ENCODE results near the gene GLT8D1.

The GLT8D1 gene, protein sequence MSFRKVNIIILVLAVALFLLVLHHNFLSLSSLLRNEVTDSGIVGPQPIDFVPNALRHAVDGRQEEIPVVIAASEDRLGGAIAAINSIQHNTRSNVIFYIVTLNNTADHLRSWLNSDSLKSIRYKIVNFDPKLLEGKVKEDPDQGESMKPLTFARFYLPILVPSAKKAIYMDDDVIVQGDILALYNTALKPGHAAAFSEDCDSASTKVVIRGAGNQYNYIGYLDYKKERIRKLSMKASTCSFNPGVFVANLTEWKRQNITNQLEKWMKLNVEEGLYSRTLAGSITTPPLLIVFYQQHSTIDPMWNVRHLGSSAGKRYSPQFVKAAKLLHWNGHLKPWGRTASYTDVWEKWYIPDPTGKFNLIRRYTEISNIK

DNA sequence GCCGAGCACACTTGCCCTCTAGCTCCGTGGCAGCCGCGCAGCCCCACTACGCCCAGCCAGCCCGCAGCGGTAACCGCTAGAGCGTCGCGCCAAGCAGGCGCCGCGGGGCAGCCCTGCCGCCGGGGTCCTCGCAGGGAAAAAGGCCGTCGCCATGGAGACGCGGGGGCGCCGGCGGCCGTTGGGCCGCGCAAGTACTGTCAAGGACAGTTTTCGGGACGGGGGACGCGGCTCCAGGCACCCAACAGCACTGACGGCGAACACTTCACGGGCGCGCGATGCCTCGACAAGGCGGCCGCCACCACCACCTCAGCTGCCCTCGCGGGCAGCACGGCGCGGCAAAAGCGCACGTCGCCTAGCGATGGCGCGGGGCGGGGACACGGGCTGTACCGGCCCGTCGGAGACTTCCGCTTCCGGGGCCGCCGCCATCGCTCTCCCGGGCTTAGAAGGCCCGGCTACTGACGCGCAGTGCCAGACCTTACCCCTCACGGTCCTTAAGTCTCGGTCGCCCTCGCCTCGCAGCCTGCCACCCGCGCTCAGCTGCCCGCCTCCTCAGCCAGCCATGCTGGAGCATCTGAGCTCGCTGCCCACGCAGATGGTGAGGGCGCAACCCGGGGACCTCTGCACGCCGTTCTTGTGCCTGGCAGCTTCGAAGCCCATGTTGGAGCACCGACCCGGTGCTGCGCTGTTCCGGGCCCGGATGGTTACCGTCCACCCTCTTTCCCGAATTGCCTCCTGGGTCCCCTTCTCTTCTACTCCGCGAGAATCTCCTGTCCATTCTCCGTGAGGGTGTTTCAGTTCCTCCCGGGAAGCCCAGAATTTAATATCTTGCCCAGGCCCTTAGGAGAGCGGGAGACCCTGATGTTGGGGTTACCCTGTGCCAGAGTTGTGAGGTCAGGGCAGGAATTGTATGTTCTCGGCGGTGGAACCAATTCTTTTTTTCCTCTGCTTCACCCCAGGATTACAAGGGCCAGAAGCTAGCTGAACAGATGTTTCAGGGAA, at the start of gene GLT8D1, which contains the start of gene SPCS1:
Gene GLT8D1 (minus strand): TSS at position 104 of the 999 bp plus-strand sequence. CDS start 5,331 bp downstream, outside the sequence.
Gene SPCS1 (plus strand): TSS at position 419 of the 999 bp plus-strand sequence. CDS start 141 bp downstream, at position 560.
- TF ChIP-seq GATA2 (IDR thresholded peaks at IDR 0.05; ENCODE audit: low read depth, low read length), result no peak
- no peak for TF ChIP-seq GATA3 (IDR thresholded peaks at IDR 0.05; ENCODE audit: low read depth, low read length)

- TF ChIP-seq GATA3 (IDR thresholded peaks at IDR 0.05; ENCODE audit: low read depth, low read length) (no peak), GATA2 (IDR thresholded peaks at IDR 0.05; ENCODE audit: low read depth, low read length) (no peak)
These were observed 48.8 kb upstream of the GLT8D1 start for GRCh38 chr3:52754373-52754772.

GRCh38 chr3:52752045-52752660, 46.6 kb upstream of the GLT8D1 start:
- no peak for TF ChIP-seq GATA2 (IDR thresholded peaks at IDR 0.05; ENCODE audit: low read depth, low read length)
- TF ChIP-seq GATA3 (IDR thresholded peaks at IDR 0.05; ENCODE audit: low read depth, low read length), result no peak

DNA sequence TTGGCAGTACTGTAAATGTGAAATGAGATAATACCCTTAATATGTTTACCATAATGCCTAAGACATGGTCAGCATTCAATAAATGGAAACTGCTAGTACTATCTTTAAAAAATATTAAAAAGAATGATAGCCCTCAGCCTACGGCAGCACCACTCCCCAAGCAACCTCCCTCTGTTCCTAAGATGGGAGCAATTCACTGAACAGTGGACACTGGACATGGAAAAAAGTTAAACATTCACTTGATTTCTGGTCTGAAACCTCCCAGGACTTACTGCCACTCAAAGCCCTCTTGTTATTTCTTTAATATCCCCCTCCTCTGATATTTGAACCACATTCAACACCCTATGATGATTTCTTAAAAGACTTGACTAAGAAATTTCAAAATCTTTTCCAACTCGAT, 38.1 kb upstream of the GLT8D1 start:
- TF ChIP-seq GATA3 (IDR thresholded peaks at IDR 0.05; ENCODE audit: low read depth, low read length) (no peak), GATA2 (IDR thresholded peaks at IDR 0.05; ENCODE audit: low read depth, low read length) (no peak)

DNA sequence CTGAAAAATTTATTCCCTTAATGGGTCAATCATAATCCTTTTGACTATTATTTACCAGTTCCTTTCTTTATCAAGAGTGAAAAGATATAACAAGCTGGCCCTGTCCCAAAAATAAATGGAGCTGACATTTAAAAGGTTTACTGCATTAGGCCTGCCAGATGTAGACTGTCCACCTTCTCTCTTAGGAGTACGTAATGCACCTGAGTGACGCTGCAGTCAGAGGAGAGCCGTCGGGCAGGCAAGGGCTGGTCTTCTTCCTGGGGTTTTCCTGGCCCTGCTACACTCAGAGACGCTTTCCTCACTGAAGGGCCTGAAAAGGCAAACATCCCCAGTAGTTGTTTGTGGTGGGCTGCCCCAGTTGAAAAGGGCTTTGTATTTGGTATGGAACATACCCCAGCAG, 37.6 kb upstream of the GLT8D1 start:
- TF ChIP-seq GATA2 (IDR thresholded peaks at IDR 0.05; ENCODE audit: low read depth, low read length) (no peak), GATA3 (IDR thresholded peaks at IDR 0.05; ENCODE audit: low read depth, low read length) (no peak)

- no peak for TF ChIP-seq GATA3 (IDR thresholded peaks at IDR 0.05; ENCODE audit: low read depth, low read length)
- no peak for TF ChIP-seq GATA2 (IDR thresholded peaks at IDR 0.05; ENCODE audit: low read depth, low read length)
These were observed 36.9 kb upstream of the GLT8D1 start for GRCh38 chr3:52742418-52743041.

DNA sequence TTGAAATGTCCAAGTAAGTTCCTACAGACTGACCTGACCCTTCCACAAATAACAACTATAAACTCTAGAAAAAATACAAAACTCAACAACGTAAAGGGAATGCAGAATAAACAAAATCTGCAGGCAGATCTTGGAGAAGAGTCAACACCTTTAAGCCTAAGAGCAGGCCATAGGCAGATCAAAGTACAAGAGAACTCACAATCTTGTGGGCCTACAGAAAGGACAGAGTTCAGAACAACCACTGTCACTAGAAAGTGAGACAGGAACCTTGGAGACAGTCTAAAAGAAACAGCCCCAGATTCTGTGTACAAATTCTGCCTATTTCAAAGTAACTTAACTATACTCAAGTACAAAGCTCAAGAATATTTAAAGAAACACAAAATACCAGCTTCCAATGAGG, 34.1 kb upstream of the GLT8D1 start:
- TF ChIP-seq GATA2 (IDR thresholded peaks at IDR 0.05; ENCODE audit: low read depth, low read length), result no peak
- no peak for TF ChIP-seq GATA3 (IDR thresholded peaks at IDR 0.05; ENCODE audit: low read depth, low read length)

- TF ChIP-seq GATA3 (IDR thresholded peaks at IDR 0.05; ENCODE audit: low read depth, low read length) (no peak), GATA2 (IDR thresholded peaks at IDR 0.05; ENCODE audit: low read depth, low read length) (no peak)
These were observed 27.8 kb upstream of the GLT8D1 start for GRCh38 chr3:52733256-52733891.

DNA sequence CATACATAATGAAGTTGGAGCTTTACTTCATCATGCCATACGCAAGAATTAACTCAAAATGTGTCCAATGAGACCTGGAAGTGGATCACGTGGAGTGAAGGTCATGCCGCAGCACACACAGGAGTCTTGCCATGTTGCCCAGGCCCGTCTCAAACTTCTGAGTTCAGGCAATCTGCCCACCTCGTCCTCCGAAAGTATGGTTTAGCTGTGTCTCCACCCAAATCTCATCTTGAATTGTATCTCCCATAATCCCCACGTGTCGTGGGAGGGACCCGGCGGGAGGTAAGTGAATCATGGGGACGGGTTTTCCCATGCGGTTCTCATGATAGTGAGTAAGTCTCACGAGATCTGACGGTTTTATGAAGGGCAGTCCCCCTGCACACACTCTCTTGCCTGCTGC, 26.0 kb upstream of the GLT8D1 start:
- TF ChIP-seq GATA3 (IDR thresholded peaks at IDR 0.05; ENCODE audit: low read depth, low read length) (no peak), GATA2 (IDR thresholded peaks at IDR 0.05; ENCODE audit: low read depth, low read length) (no peak)

GRCh38 chr3:52730681-52731080, 25.1 kb upstream of the GLT8D1 start:
- no peak for TF ChIP-seq GATA3 (IDR thresholded peaks at IDR 0.05; ENCODE audit: low read depth, low read length)
- no peak for TF ChIP-seq GATA2 (IDR thresholded peaks at IDR 0.05; ENCODE audit: low read depth, low read length)

- TF ChIP-seq GATA2 (IDR thresholded peaks at IDR 0.05; ENCODE audit: low read depth, low read length) (no peak), GATA3 (IDR thresholded peaks at IDR 0.05; ENCODE audit: low read depth, low read length) (no peak)
These were observed 18.9 kb upstream of the GLT8D1 start for GRCh38 chr3:52724511-52724910.

- TF ChIP-seq GATA2 (IDR thresholded peaks at IDR 0.05; ENCODE audit: low read depth, low read length) (no peak), GATA3 (IDR thresholded peaks at IDR 0.05; ENCODE audit: low read depth, low read length) (no peak)
These were observed 18.3 kb upstream of the GLT8D1 start for GRCh38 chr3:52723935-52724334.

- TF ChIP-seq GATA3 (IDR thresholded peaks at IDR 0.05; ENCODE audit: low read depth, low read length) (no peak), GATA2 (IDR thresholded peaks at IDR 0.05; ENCODE audit: low read depth, low read length) (no peak)
These were observed 16.9 kb upstream of the GLT8D1 start for GRCh38 chr3:52722491-52722890.
